Nephron progenitor cell (in vitro differentiated cells): Measurements from ENCODE around the gene SRSF9.
A peak's percentile ranks its signal among the peaks of the same experiment; 100 is the strongest.

Experiments
- DNase-seq: peaks from one replicate; pipeline ENCODE4 v3.0.0; 2021
- H3K27ac Mint-ChIP-seq: 2 replicates; pipeline ENCODE4 v1.8.0; 2021; ENCODE audit warnings: mild to moderate bottlenecking, moderate library complexity, mixed read lengths
- H3K27me3 Mint-ChIP-seq: 2 replicates; pipeline ENCODE4 v1.8.0; 2021; ENCODE audit warnings: mild to moderate bottlenecking, low read depth, mixed read lengths; ENCODE audit not compliant: poor library complexity
- H3K36me3 Mint-ChIP-seq: 2 replicates; pipeline ENCODE4 v1.8.0; 2021; ENCODE audit warnings: low read depth, mixed read lengths
- H3K4me1 Mint-ChIP-seq: 2 replicates; pipeline ENCODE4 v1.8.0; 2021; ENCODE audit warnings: mixed read lengths
- H3K4me3 Mint-ChIP-seq: 2 replicates; pipeline ENCODE4 v1.8.0; 2021; ENCODE audit warnings: mild to moderate bottlenecking, moderate library complexity, mixed read lengths
- H3K9me3 Mint-ChIP-seq: 2 replicates; pipeline ENCODE4 v1.8.0; 2021; ENCODE audit warnings: mild to moderate bottlenecking, moderate library complexity, mixed read lengths
- CTCF ChIP-seq: fragments of 200-600 bp; sonication (generic); IDR thresholded peaks from 2 replicates; pipeline ENCODE4 v1.5.0; 2021; ENCODE audit warnings: antibody characterized with exemption

The SRSF9 gene

GRCh38 chr12:120439646-120440247, 29.8 kb downstream of the SRSF9 start:
- peak; percentile 64 for TF ChIP-seq CTCF
- DNase-seq: peak; percentile 76
- H3K27ac Mint-ChIP-seq: no peak overlapping the region
- no peaks in the 10 kb centered on the region for H3K27me3 Mint-ChIP-seq
- no peaks in the 10 kb centered on the region for H3K9me3 Mint-ChIP-seq
- peak overlapping the region; percentile 68 for H3K4me3 Mint-ChIP-seq
- H3K36me3 Mint-ChIP-seq: peaks cover 32% of the 10 kb centered on the region
- H3K4me1 Mint-ChIP-seq: peaks cover 45% of the 10 kb centered on the region

GRCh38 chr12:120438495-120439198, 30.9 kb downstream of the SRSF9 start:
- H3K4me1 Mint-ChIP-seq: peaks cover 34% of the 10 kb centered on the region
- peaks cover 2% of the 10 kb centered on the region for H3K27me3 Mint-ChIP-seq
- peak overlapping the region; percentile 92 for H3K27ac Mint-ChIP-seq
- peak overlapping the region; percentile 96 for H3K4me3 Mint-ChIP-seq
- H3K36me3 Mint-ChIP-seq: peaks cover 23% of the 10 kb centered on the region
- no peak for DNase-seq
- H3K9me3 Mint-ChIP-seq: no peaks in the 10 kb centered on the region
- TF ChIP-seq CTCF: no peak

GRCh38 chr12:120437735-120438494, 31.6 kb downstream of the SRSF9 start, which contains the start of gene COX6A1:
COX6A1 (plus strand) TSS chr12:120438113; CDS start chr12:120438127, 14 bp downstream.
- TF ChIP-seq CTCF: no peak
- H3K9me3 Mint-ChIP-seq: no peaks in the 10 kb centered on the region
- DNase-seq: peak; percentile 93
- H3K36me3 Mint-ChIP-seq: peaks cover 22% of the 10 kb centered on the region
- peak within 1 kb of the TSS; percentile 92 for H3K27ac Mint-ChIP-seq
- peaks cover 33% of the 10 kb centered on the region for H3K4me1 Mint-ChIP-seq
- peaks cover 4% of the 10 kb centered on the region for H3K27me3 Mint-ChIP-seq
- peak within 1 kb of the TSS; percentile 96 for H3K4me3 Mint-ChIP-seq

- Mint-ChIP-seq H3K4me1 (peaks cover 23% of the 10 kb centered on the region), H3K4me3 (no peak overlapping the region), H3K36me3 (no peaks in the 10 kb centered on the region), H3K9me3 (no peaks in the 10 kb centered on the region), H3K27me3 (peaks cover 18% of the 10 kb centered on the region), H3K27ac (no peak overlapping the region)
- no peak for DNase-seq
- TF ChIP-seq CTCF: no peak
Measured at GRCh38 chr12:120432772-120433525, 36.6 kb downstream of the SRSF9 start.

GRCh38 chr12:120429368-120429767, 40.2 kb downstream of the SRSF9 start:
- Mint-ChIP-seq H3K9me3 (no peaks in the 10 kb centered on the region), H3K4me3 (no peak overlapping the region), H3K36me3 (no peaks in the 10 kb centered on the region), H3K27ac (no peak overlapping the region), H3K4me1 (peaks cover 10% of the 10 kb centered on the region), H3K27me3 (peaks cover 27% of the 10 kb centered on the region)
- DNase-seq: no peak
- TF ChIP-seq CTCF: no peak
